ENCODE measurements around the gene CD99.

CD99 gene

GRCh38 chrX:2785538-2785937 is 94.4 kb downstream of the CD99 start:
- POLR2A ChIA-PET, result no interaction called here
- CTCF ChIA-PET, result no interaction called here
- H3K4me3 ChIP-seq (ENCODE audit: low read depth, low read length), result no peak overlapping the region
- no peak for DNase-seq (ENCODE audit: low read depth, low spot score)
- TF ChIP-seq, protein P1, sequence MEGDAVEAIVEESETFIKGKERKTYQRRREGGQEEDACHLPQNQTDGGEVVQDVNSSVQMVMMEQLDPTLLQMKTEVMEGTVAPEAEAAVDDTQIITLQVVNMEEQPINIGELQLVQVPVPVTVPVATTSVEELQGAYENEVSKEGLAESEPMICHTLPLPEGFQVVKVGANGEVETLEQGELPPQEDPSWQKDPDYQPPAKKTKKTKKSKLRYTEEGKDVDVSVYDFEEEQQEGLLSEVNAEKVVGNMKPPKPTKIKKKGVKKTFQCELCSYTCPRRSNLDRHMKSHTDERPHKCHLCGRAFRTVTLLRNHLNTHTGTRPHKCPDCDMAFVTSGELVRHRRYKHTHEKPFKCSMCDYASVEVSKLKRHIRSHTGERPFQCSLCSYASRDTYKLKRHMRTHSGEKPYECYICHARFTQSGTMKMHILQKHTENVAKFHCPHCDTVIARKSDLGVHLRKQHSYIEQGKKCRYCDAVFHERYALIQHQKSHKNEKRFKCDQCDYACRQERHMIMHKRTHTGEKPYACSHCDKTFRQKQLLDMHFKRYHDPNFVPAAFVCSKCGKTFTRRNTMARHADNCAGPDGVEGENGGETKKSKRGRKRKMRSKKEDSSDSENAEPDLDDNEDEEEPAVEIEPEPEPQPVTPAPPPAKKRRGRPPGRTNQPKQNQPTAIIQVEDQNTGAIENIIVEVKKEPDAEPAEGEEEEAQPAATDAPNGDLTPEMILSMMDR (IDR thresholded peaks at IDR 0.05; ENCODE audit: insufficient read depth, low read length, missing control alignments), result no peak

DNA sequence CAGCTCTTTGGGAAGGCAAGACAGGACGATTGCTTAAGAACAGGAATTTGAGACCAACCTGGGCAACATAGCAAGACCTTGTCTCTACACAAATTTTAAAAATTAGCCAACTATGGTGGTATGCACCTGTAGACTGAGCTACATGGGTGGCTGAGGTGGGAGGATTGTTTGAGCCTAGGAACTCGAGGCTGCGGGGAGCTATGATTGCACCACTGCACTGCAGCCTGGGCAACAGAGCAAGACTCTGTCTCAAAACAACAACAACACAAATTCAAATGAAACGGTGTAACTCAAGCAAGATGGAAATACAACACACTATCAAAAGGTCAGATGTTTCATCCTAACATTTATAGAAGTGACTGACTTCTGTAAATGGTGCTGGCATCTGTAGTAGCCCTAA is 97.9 kb downstream of the CD99 start:
- TF ChIP-seq, protein P1 (IDR thresholded peaks at IDR 0.05; ENCODE audit: insufficient read depth, low read length, missing control alignments), result no peak
- H3K4me3 ChIP-seq (ENCODE audit: low read depth, low read length), result no peak overlapping the region
- no peak for DNase-seq (ENCODE audit: low read depth, low spot score)
- ChIA-PET POLR2A (no interaction called here), CTCF (no interaction called here)

GRCh38 chrX:2789569-2789968 is 98.5 kb downstream of the CD99 start:
- CTCF ChIA-PET, result no interaction called here
- TF ChIP-seq, protein P1 (IDR thresholded peaks at IDR 0.05; ENCODE audit: insufficient read depth, low read length, missing control alignments), result no peak

More at GRCh38 chrX:2789569-2789968, 98.5 kb downstream of the CD99 start:
- DNase-seq (ENCODE audit: low read depth, low spot score), result no peak
- no peak overlapping the region for H3K4me3 ChIP-seq (ENCODE audit: low read depth, low read length)
- POLR2A ChIA-PET, result no interaction called here

Data from AG04449 (cell line).